Hair follicular keratinocyte (primary cell): ENCODE data around the gene NFKBIB. TPM values are rescaled to one million over a fixed set of nuclear protein-coding genes. Genes with fewer than 3 reads are reported as not detected.

ENCODE experiments used
- total RNA-seq: library from RNA; depleted of rRNA; stranded (reverse); fragments of >200 nt; gene quantifications from 2 replicates; pipeline ENCODE4 v1.2.3, GENCODE V29; 2015

NFKBIB gene, protein sequence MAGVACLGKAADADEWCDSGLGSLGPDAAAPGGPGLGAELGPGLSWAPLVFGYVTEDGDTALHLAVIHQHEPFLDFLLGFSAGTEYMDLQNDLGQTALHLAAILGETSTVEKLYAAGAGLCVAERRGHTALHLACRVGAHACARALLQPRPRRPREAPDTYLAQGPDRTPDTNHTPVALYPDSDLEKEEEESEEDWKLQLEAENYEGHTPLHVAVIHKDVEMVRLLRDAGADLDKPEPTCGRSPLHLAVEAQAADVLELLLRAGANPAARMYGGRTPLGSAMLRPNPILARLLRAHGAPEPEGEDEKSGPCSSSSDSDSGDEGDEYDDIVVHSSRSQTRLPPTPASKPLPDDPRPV
- total RNA-seq, result 21.0 and 31.2 TPM in 2 replicates

DNA sequence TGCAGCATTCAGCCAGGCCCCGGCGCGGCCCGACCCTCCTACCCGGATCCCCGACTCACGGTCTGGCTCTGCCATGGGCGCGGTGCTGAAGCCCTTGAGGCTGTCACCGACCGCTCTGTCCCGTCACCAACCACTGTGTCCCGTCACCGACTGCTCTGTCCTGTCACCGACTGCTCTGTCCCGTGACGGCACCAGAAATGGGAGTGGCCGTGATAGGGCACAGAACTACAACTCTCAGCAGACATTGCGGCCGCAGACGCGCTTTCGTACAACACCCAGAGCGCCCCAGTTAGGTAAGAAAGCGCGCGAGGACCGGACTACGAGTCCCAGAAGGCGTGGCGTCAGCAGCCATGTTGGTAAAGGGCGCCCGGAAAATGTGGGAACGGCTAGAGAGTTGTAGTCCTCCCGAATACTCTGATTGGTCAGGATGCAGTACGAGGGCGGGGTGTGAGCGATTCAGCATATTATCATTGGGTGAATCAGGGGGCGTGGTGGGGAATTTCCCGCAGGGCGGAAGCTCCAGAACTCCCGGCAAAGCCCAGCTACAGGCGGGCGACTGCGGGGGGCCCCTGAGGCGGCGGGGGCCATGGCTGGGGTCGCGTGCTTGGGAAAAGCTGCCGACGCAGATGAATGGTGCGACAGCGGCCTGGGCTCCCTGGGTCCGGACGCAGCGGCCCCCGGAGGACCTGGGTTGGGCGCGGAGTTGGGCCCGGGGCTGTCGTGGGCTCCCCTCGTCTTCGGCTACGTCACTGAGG lies at the start of gene NFKBIB, which contains the start of gene SIRT2:
TSS of gene NFKBIB (plus strand) at position 523 of the 755 bp plus-strand sequence. CDS start at position 587, 64 bp downstream.
TSS of gene SIRT2 (minus strand) at position 172 of the 755 bp plus-strand sequence. CDS start at position 75, 97 bp downstream.

DNA sequence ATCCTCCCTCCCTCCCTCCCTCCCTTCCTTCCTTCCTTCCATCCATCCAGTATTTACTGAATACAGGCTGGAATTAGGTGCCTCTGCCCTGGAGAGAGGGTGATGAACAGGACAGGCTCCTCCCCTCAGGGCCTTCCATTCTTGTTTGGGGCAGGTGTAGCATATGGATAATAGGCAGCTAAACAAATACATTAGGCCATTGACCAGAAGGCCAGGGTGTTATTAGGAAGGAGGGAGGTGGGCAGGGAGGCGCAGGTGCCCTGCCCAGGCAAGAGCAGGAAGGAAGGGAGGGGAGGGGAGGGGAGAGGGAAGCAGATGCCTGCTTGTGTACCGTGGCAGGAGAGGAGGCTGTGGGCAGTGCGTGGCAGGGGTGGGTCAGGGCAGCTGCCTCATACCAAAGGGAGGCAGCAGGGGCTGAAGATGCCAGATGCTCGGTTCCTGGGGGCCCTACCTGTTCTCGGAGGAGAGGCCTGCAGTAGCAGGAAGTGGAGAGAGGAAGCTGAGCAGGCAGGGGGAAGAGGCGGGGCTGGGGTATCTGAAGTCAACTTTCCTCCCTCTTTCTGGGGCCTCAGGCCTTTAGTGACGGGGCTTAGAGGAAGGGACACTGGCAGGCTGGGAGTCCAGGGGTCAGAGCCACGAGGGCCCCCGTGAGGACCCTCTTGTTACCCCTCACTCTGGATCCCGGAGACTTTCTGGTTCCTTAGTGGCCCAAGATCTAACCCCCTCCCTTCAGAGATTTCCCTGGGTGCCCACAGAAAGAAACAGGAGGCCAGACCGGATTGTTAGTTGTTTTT lies 21.8 kb upstream of the NFKBIB start, which contains the start of gene RINL:
TSS of gene RINL (minus strand) at position 495 of the 794 bp plus-strand sequence. CDS start 1,533 bp downstream, outside the sequence.

DNA sequence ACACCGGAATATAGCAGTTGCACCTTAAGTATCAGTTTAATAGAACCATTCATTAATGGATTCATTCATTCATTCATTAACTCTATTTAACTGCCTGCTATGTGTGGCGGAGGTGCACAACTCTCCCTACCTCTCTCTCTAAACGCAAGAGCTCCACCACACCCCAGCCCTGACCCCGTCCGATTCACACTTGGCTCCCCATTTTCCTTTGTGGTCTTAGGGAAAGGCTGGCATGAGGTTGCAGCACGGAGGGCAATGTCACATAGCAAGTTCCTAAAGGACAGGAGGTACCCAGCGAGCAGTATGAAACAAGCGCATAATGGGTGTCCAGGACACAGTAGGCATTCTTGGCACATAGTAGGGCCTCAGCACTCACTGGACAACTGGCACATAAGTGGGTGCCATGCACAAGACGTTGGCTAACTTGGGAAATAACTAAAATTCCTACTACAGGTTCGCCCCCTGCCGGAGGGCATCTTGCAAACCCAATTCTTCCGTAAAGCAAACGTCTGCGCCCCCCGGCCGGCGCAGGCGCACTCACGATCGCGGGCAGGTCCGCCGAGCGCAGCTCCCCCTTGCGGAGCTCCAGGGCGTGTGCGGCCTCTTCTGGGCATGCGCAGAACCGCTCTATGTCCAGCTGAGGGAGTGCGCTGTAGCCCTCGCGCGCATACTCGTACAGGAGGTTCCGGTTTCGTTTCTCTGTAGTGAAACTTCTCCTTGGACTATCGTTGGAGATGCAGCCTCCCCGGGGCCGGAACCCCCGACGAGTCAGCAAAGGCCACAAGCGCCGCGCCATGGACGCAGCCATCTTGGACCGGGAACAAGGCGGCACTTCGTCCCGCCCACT lies 30.4 kb downstream of the NFKBIB start, which contains the start of gene SARS2:
TSS of gene SARS2 (minus strand) at position 835 of the 847 bp plus-strand sequence. CDS start at position 808, 27 bp downstream.

DNA sequence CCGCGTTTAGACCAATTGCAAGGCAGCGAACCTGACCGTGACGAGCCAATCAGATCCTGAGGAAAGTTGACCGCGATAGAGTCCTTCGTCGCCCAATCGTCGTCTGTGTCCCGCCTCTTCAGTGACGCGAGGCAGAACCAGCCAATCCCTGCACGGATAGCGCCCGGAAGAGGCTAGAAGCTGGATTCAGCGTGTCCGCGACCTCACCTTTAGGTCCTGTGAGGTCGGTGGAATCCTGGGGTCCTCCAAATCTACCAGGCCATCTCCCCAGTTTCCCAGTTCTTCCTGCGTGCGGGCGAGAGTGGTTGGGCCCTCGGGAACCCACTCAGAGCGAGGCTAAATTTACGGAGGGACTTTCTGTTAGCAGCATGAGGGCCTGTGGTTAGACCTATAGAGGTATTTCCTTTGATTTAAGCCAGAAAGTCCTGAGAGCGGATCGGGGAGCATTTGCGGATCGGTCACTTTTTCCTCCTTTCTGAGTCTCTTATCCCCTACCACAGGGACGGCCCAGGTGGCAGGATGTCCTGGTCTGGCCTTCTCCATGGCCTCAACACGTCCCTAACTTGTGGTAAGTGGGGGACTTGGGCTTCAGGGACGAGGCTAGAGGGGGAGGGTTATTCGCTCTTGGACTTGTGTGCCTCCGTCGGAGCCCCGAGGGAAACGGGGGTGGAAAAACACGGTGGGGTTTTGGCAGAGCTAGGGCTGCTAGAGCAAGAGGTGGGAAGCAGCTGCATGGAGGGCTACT lies 31.2 kb downstream of the NFKBIB start, which contains the start of gene MRPS12:
TSS of gene MRPS12 (plus strand) at position 169 of the 745 bp plus-strand sequence. CDS start at position 520, 351 bp downstream.

Other genes with a start within 250 kb of the NFKBIB start
- 9.0 and 11.1 TPM in 2 replicates for gene CAPN12, start 155.5 kb upstream of the NFKBIB start, total RNA-seq
- gene LGALS7, start 126.5 kb upstream of the NFKBIB start, total RNA-seq, result not detected in 2 replicates
- gene LGALS7B, start 110.8 kb upstream of the NFKBIB start, total RNA-seq, result 235 and 1,076 TPM in 2 replicates
- not detected in 2 replicates for gene LGALS4, start 87.0 kb upstream of the NFKBIB start, total RNA-seq
- 43.7 and 53.1 TPM in 2 replicates for gene ECH1, start 68.2 kb upstream of the NFKBIB start, total RNA-seq
- 176 and 276 TPM in 2 replicates for gene HNRNPL, start 50.0 kb upstream of the NFKBIB start, total RNA-seq
- 7.9 and 12.2 TPM in 2 replicates for gene RINL, start 21.7 kb upstream of the NFKBIB start, total RNA-seq
- 48.7 and 64.2 TPM in 2 replicates for gene SIRT2, start 351 bp upstream of the NFKBIB start, total RNA-seq
- not detected in 2 replicates for gene CCER2, start 12.2 kb downstream of the NFKBIB start, total RNA-seq
- 30.1 and 45.1 TPM in 2 replicates for gene SARS2, start 30.8 kb downstream of the NFKBIB start, total RNA-seq
- 57.1 and 114 TPM in 2 replicates for gene MRPS12, start 31.0 kb downstream of the NFKBIB start, total RNA-seq
- gene FBXO17, start 75.8 kb downstream of the NFKBIB start, total RNA-seq, result 19.6 and 24.5 TPM in 2 replicates
- 11.3 and 16.8 TPM in 2 replicates for gene FBXO27, start 132.6 kb downstream of the NFKBIB start, total RNA-seq
- 3.0 and 3.7 TPM in 2 replicates for gene ACP7, start 184.4 kb downstream of the NFKBIB start, total RNA-seq
- gene PAK4, start 225.8 kb downstream of the NFKBIB start, total RNA-seq, result 12.6 and 13.7 TPM in 2 replicates